ENCODE data around the gene PC. TPM values are rescaled to one million over a fixed set of nuclear protein-coding genes. Genes with fewer than 3 reads are reported as not detected.
A peak's percentile ranks its signal among the peaks of the same experiment; 100 is the strongest.

PC gene
- total and polyA plus RNA-seq, 9 of the 15 experiments (the other 6 are each of a cell fraction or from before 2014, with no cell fraction given): 0.94 to 38.0 (median 8.7) TPM

GRCh38 chr11:66844496-66845142, 113.6 kb downstream of the PC start:
- ATAC-seq (no peak), FAIRE-seq (no peak), DNase-seq (ENCODE audit: extremely low read depth in 1 of 4, low spot score in 3 of 4) (no peak)
- TF ChIP-seq SRSF7 (optimal IDR thresholded peaks at IDR 0.05; ENCODE audit: low read depth, low read length): no peak
- TF ChIP-seq RBFOX2 (IDR thresholded peaks at IDR 0.05; ENCODE audit: low read depth, low read length): peak; percentile 56
- peak; percentile 68 for TF ChIP-seq POLR2G (IDR thresholded peaks at IDR 0.05; ENCODE audit: low read depth, low read length)
- no peak for TF ChIP-seq NFYB (IDR thresholded peaks at IDR 0.05; ENCODE audit: extremely low read depth, insufficient read length)
- TF ChIP-seq TEAD1 (CRISPR knock-in tag; IDR thresholded peaks at IDR 0.05): no peak
- no peak for TF ChIP-seq U2AF1 (optimal IDR thresholded peaks at IDR 0.05; ENCODE audit: low read depth, low read length)
- TF ChIP-seq, protein P1, sequence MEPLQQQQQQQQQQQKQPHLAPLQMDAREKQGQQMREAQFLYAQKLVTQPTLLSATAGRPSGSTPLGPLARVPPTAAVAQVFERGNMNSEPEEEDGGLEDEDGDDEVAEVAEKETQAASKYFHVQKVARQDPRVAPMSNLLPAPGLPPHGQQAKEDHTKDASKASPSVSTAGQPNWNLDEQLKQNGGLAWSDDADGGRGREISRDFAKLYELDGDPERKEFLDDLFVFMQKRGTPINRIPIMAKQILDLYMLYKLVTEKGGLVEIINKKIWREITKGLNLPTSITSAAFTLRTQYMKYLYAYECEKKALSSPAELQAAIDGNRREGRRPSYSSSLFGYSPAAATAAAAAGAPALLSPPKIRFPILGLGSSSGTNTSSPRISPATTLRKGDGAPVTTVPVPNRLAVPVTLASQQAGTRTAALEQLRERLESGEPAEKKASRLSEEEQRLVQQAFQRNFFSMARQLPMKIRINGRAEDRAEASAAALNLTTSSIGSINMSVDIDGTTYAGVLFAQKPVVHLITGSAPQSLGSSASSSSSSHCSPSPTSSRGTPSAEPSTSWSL (CRISPR knock-in tag; IDR thresholded peaks at IDR 0.05; ENCODE audit: borderline replicate concordance): no peak
- TF ChIP-seq KDM2B (CRISPR knock-in tag; IDR thresholded peaks at IDR 0.05): no peak
- no peak for TF ChIP-seq CEBPG (CRISPR knock-in tag; IDR thresholded peaks at IDR 0.05)
- TF ChIP-seq CEBPG (tag; conservative IDR thresholded peaks at IDR 0.05 in 1 of 2, IDR thresholded peaks at IDR 0.05 in 1 of 2): no peak
- no peak for TF ChIP-seq ZZZ3 (IDR thresholded peaks at IDR 0.05)
- no peak for TF ChIP-seq HNRNPK (IDR thresholded peaks at IDR 0.05; ENCODE audit: low read depth, low read length, poor library complexity, severe bottlenecking)
- TF ChIP-seq MYBL2 (IDR thresholded peaks at IDR 0.05; ENCODE audit: low read depth): no peak
- no peak for TF ChIP-seq MYBL2 (CRISPR knock-in tag; IDR thresholded peaks at IDR 0.05; ENCODE audit: borderline replicate concordance)
- TF ChIP-seq PPARD (CRISPR knock-in tag; IDR thresholded peaks at IDR 0.05): no peak
- TF ChIP-seq CBX8 (IDR thresholded peaks at IDR 0.05; ENCODE audit: borderline replicate concordance, extremely low read depth, low read depth, low read length, poor library complexity, severe bottlenecking): no peak
- peak overlapping the region; percentile 99 for H3K4me2 ChIP-seq (ENCODE audit: insufficient read depth, low read length)
- BruUV-seq (replicated peaks): no TSS peak
- no peak overlapping the region for H3K27ac ChIP-seq (ENCODE audit: extremely low read depth, low read depth, low read length)
- peaks cover 55% of the 10 kb centered on the region; the same call in 2 of the 3 replicates for H3K36me3 ChIP-seq (ENCODE audit: control insufficient read depth, insufficient read depth, low read length)
- POLR2A ChIA-PET: interaction anchor here (0.6 to 5.3 kb wide), 8 partner anchors 9 to 464 kb away, joined by 3 to 58 read pairs (median 4); no protein-coding TSS in a partner anchor
- no peaks in the 10 kb centered on the region for H4K20me1 ChIP-seq (replicated peaks; ENCODE audit: control insufficient read depth, insufficient read depth, low read length)
- H2AFZ ChIP-seq (ENCODE audit: low read depth, low read length): no peak overlapping the region
- H3K4me3 ChIP-seq: peak overlapping the region; percentile 99
- in situ Hi-C loops (cut with MboI) (no loop called here), intact Hi-C loops (cut with micrococcal nuclease) (loop anchor here (5.0 kb wide), 1 partner anchor 133 kb away; the partner anchor contains the start of gene C11orf86)
- H3K9ac ChIP-seq (ENCODE audit: insufficient read depth in 1 of 2, low read depth in 2 of 2, low read length in 2 of 2): peak overlapping the region; percentile 97 to 100
- CTCF ChIA-PET (ENCODE audit: low intra/inter-chr PET ratio): no interaction called here
- no peaks in the 10 kb centered on the region for H3K27me3 ChIP-seq (ENCODE audit: control insufficient read depth in 2 of 2, insufficient read depth in 2 of 2, low read length in 2 of 2)
- WGBS (ENCODE audit: insufficient coverage, low coverage, missing lambda C conversion rate): 87% methylated on average over 6 of the region's 12 CpGs
- H3K79me2 ChIP-seq (ENCODE audit: control insufficient read depth, insufficient read depth, low read length): peaks cover 48% of the 10 kb centered on the region
- no peaks in the 10 kb centered on the region for H3K9me3 ChIP-seq (replicated peaks; ENCODE audit: control insufficient read depth, insufficient read depth, low read depth, low read length)
- peaks cover 36 to 48% of the 10 kb centered on the region in 2 experiments for H3K4me1 ChIP-seq (replicated peaks in 1 of 2; ENCODE audit: control insufficient read depth in 2 of 2, insufficient read depth in 2 of 2, low read length in 2 of 2)
- no peaks in the 10 kb centered on the region for H3K9me1 ChIP-seq (ENCODE audit: control insufficient read depth, insufficient read depth, low read length)
